Activated naive CD8-positive, alpha-beta T cell treated with anti-CD3 and anti-CD28 coated beads, Interleukin-2, amount 50 U/mL, for 16 hours (primary cell): ENCODE results near the gene RAP1GAP.

Source experiments
- DNase-seq: peaks from one replicate; pipeline ENCODE4 v3.0.0-alpha.2; 2020; ENCODE audit warnings: low read depth, low spot score

The RAP1GAP gene

DNA sequence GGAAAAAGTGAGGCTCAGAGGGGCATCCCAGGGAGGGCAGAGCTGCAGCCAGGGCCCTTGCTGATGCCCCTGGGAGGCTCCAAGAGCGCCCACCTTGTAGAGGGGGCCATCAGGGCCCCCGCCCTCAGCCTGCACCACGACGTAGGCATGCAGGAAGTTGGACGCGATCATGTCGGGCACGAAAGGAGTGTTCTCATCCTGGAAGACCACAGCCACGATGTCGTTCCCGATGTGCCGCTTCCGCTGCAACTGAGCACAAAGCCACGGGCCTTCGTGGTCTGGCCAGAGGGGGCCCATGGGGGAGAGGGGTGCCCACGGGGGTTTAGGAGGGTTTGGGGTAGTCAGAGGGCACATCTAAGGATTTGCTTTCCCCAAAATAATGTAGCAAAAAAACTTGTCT, 59.1 kb downstream of the RAP1GAP start:
- DNase-seq = no peak

DNA sequence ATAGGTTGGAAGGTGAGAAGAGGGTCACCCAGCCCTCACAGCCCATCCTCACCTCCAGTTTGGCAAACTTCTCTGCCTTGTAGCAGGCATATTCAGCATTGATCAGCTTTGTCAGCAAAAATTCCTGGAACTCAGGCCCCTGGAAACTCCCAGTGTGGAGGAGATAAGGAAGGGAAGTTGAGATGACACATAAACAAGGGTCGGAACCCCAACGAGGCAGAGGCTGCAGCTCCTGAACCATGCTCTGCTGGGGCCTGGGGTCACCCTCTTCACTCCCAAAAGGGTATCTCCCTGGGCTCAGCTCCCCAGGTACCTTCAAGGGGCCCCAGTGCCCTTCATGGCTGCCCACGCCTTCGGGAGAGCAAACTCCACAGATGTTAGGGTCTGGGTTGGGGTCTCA, 60.4 kb downstream of the RAP1GAP start:
- no peak for DNase-seq

DNA sequence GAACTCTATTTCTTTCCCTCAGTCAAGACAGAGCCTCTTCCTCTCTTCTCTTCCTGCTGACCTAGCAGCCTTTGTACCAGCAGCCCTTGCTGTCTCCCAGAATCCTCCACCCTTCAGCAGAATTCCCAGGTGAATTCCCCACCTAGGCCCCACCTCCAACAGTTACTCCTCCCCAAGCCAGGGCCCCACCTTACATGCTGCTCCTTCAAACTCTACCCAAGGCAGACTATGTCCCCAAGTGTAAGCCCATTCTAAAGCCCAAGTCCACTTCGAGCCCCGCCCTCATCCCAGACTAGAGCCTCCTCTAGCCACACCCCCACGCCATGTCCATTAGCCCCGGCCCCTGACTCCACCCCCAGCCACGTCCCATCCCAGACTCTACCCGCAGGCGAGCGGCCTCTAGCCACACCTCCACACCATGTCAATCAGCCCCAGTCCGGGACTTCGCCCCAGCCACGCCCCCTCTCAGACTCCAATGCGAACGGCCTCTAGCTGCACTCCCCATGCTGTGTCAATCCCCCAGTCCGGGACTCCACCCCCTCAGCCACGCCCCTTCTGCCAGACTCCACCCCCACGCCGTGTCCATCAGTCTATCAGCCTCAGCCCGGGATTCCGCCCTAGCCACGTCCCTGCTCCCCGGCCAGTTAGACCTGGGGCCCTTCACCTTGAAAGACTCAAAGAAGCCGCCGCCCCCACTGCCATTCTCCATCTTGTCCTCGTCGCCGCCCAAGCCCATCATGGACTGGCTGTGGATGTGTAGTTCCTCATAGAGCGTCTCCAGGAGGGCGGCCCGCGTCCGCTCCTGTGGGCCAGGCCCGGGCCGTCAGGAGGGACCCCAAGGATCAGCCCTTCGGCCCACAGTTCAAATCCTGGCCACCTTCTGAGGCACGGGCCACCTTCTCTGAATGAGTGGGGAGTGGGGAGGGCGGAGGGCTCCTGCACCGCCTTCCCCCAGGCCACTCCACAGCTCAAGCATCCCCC, 61.3 kb downstream of the RAP1GAP start:
- DNase-seq = no peak

DNA sequence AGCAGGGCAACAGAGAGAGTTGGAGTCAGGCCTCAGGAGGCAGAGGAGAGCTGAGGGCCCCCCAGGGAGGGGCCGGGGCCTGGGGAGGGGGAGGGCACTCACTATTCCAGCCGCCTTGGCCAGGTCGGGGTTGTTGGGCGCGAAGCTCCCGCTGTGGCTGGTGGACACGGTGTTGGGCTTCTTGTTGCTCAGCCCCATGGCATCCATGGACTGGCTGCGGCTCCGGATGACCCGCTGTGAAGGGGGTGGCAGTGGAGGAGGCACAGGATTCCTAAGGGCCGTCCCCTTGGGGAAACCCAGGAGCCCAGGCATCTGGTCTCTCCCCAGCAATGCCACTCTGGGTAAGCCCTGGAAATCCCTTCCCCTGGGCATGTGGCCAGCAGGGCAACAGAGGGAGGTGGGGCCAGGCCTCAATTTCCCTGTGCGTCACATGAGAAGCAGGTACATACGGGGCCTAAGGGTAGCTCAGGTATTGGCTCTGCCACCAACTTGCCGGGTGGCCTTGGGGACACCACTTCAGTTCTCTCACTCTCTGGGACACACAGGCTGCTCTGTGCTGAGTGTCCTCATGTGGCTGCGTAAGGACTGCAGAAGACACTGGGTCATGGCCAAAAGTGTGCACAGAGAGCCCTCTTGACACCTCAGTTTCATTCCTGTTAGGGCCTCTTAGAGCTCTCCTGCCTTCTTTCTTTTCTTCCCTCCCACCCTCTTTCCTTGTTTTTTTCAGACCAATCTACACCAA, 63.0 kb downstream of the RAP1GAP start:
- no peak for DNase-seq

DNA sequence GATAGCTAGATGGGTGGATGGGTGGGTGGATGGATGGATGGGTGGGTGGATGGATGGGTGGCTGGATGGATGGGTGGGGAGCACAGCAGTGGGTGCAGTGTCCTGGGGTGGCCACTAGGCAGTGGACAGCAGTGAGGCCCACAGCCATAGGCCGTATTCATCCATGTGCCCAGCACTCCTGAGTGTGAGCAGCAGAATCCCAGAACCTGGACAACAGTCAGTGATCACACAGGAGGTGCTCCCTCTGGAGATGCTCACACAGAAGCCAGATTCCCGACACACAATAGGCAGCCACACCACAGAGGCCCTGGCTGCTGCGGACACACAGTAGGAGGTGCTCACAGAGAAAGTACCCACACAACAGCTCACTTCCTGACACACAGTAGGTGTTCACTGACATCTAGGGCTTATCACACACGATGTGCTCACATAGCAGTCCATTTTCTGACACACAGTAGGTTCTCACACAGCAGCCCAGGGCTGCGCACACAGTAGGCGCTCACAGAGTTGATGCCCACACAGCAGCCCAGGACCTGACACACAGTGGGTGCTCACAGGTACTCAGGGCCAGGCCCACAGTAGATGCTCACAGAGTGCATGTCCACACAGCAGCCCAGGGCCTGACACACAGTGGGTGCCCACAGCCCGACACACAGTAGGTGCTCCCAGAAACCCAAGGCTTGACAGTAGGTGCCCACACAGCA, 64.0 kb downstream of the RAP1GAP start:
- DNase-seq = no peak

DNA sequence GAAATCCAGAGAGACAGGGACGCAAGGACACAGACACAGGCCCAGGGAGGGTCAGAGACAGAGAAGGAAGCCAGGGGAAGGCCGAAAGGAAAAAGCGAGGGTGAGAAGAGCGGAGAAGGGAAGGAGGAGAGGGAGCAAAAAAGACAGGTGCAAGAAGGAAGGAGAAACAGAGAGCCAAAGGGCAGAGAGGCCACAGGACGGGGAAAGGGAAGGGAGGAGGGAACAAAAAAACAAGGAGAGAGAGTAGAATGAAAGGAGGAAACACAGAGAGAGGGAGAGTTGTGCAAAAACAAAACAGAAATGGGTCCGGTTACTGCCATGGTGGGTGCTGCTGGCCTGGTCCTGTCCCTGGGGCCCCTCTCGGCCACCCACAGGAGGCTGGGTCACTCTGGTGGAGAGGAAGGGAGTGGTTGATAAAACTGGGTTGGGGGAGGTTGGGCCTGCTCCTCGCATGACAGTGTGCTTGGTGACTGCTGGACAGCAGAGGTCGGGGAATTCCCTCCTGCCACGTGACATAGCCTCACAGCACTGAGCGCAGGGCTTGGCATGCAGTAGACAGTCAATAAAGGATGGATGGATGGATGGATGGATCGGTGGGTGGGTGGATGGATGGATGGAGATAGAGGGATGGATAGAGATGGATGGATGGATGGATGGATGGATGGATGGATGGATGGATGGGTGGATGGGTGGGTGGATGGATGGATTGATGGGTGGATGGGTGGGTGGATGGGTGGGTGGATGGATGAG, 64.8 kb downstream of the RAP1GAP start:
- no peak for DNase-seq

DNA sequence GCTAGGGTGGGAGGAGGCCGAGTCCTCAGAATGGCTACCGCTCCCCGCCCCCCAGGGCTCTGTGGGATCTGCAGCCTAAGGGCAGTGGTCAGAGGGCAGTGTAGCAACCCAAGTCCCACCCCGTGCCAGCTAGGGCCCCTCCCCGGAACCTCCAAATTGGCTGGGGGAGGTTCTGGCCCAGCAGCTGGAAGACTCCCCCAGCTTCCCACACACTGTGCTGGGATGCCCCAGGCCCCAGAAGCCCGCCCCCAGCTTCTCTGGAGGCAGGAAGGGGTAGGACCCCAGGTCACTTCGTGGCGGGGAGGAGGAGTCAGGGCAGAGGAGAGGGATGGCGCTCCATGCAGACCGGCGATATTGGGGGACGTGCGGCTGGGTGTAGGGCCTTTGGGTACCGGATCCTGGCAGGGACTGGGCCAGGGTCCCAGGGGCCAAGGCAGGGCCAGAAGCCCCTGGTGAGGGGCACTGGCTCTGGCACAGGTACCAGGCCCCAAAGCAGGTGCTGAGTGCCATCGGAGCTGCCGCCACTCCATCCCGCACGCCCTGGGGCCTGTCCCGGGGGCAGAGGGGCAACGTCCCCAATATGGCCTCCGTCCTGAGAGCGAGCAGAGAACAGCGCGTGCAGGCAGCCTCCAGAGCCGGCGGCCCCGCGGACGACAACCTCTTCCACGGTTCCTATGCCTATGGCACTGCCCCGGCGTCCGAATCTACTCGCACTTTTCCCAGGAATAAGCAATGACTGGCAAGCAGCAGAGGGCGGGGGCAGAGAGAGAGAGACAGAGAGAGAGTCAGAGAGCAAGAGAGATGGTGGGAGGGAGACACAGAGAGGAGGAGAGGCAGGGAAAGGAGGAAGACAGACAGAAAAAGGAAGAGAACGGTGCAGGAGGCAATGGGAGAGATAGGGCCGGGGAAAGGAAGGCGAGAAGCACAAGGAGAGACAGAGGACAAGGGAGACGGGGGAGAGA, 65.7 kb downstream of the RAP1GAP start:
- DNase-seq = no peak

DNA sequence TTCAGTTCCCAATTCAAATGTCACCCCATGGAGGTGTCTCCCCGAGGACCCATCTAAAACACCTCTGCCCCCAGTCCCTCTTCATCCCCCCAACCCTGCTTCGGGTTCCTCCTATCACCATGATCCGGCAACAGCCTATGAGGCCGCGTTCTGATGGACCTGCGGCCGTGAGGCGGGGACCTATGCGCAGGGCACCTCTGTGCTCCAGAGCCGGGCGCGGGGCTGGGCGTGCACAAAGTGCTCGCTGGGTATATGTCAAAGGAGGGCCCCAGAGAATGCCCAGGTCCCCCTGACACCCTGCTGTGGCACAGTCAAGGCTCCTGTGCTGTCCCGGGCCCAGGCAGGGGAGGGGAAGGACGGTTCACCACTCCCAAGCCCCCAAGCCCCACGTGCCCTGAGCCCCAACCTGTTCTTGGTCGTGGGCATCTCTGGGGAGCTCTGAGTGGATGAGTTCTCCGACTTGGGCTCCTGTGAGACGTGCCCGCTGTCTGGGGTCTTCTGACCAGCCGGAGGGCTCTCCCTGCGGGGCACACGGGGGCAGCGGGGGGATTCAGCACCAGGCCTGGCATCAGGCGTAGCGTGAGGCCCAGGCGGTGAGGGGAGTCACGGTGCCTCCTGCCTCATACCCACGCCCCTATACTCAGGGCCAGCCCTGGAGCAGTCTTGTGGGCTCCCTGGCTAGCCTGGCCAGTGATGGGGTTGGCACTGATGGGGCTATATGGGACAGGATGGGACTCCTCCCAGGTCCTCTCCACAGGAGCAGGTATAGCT, 67.7 kb downstream of the RAP1GAP start:
- DNase-seq = no peak

DNA sequence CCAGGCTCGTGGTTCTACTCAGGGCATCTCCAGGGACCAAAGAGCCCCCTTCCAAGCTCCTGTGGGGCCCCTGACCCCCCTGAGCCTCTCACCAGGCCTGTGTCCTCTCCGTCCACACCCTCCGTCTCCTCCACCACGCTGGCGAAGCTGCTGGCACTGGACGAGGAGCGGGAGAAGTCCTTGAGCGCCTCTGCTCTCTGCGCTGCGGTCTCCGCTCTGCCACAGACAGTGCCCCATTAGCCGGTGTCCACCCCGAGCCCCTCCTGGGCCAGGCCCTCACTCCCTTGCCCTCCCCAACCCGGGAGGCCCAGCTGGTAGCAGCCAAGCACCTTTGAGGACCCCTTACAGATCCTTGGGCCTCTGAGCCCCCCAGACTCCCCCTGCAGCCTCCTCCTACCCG, 69.8 kb downstream of the RAP1GAP start:
- DNase-seq = no peak

DNA sequence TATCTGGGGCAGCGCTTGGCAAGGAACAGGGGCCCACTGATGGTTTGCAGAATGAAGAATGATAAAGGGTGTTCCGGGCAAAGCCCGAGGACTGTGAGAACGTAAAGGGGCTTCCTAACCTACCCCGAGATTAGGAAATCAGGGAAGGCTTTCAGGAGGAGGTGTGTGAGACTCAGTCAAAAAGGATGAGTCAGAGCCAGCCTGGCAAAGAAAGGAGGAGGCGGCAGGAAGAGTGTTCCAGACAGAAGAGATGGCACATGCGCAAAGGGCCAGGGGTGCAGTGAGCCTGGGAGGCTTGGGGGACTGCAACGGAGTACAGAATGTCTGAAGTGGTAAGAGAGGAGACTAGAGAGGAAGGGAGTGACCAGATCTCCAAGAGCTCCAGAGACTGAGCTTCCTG, 70.3 kb downstream of the RAP1GAP start:
- no peak for DNase-seq

DNA sequence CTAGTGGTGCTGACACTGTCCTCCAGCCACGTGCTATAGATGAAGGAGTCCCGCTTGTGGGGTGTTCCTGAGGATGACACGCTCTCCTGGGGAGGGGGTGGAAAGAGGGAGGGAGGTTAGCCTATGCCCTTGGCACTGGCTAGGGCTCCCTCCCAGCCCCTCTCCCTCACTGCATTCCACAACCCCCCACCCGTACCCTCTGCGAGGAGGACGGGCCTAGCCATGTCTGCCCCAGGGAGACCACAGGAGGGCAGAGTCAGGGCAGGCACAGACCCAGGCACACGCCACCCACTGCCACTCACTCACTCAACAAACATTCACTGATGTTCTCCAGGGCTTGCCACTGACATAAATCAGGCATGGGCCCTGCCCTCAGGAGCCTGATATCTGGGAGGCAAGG, 70.7 kb downstream of the RAP1GAP start:
- no peak for DNase-seq

DNA sequence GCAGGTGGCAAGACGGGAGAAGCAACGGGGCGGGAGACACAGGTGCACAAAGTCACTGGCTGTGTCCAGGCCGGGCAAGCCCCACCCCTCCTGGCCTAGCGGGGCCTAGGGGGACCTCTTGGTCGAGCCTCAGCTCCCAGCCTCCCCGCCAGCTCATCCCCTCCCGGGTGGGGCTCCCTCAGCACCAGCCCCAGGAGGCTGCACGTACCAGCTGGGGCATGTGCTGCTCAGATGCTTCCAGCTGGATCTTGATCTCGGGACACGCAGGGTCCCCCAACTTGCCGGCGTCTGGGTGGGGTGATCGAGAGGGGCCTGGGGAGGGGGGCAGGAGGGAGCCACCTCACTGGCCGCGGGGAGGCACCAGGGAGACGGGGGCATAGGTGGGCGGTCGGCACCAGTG, 71.4 kb downstream of the RAP1GAP start:
- no peak for DNase-seq

DNA sequence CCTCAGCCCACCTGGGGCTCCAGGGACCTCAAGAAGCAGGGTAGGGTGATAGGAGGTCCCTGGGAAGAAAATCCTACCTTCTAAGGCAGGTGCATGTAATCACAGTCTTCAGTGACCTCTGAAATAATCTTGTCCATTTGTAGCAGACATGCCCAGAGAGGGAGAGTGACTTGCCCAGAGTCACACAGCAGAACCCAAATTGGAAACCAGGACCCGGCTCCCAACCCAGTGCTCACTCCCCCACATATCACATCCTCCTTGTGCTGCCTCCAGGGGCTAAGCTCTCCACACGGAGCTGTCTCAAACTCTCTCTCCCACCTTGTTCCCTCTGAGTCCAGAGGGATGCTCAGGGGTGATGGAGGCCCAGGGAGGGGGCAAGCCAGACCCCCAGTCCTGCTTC, 72.5 kb downstream of the RAP1GAP start:
- no peak for DNase-seq

DNA sequence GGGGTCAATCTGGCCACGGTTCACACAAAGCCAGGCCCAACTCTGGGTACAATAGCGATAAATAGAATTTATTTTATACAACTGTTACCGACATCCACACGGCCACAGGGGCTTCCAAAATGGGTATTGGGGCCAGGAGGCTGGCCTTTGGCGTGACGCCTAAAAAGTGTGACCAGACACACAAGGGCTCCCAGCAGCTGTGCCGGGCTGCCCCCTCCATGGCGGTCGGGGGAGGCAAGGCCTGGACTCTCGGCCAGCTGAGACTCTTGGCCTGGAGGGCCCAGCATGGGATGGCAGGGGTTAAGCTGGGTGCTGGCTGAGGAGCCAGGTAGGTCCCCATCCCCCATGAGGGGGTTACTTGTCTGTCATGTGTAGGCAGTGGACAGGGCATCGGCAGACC, 73.0 kb downstream of the RAP1GAP start:
- no peak for DNase-seq

DNA sequence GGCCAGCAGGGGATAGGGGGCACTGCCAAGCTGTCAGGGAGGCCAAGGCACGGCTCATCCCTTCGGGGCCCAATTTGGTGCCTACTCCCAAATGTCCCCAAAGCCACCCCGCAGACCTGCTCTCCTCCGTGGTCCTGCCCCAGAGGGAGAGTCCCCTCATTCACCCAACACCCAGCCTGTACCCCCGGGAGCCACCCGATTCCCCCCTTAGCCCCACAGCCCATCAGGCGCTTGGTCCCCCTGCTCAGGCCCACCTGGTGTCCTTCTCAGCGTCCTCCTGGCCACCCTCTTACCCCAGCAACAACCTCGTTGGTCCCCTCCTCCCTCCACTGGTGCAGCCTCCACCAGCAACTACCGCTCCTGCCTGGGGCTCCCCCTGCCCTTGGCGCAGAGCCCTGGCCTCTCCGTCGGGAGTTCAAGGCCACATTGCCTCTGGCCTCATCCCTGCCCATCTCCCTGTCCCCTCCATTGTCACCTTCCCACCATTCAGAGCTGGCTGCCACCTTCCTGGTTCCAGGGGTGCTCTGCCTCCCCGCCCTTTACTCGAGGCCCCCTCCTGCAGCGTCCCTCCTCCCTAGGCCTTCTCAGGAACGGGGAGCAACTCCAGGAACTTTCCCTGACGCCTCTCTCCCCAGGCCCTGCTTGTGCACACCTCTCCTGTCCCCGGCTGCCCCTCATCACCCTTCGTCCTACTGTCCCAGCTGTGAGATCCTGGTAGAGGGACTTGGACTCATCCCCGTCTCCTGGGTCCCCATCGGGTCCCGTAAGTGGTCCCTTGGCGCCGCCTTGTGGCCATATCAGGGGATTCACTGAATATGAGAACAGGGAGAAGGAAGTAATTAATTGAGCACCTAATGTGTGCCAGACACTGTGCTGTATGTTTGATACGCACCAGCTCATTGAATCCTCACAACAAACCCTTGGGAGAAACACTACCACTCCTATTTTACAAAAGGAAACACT, 73.9 kb downstream of the RAP1GAP start:
- DNase-seq = no peak

DNA sequence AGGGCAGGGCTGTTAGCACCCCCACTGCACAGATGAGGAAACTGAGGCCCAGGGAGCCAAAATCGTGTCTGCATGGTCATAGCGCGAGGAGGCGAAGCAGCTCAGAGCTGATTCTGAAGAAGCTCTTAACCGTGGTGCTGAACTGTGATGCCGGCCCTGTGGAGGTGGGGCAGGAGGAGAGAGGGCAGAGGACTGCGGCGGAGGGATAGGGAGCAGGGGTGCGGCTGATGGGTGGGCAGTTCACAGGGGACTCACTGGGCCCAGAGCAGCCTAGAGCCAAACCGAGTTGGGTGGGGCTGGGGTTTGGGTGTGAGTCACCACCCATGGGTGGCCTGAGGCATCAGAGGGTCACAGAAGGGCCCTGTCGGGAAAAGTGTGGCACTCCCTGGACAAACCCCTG, 74.7 kb downstream of the RAP1GAP start:
- DNase-seq = no peak

DNA sequence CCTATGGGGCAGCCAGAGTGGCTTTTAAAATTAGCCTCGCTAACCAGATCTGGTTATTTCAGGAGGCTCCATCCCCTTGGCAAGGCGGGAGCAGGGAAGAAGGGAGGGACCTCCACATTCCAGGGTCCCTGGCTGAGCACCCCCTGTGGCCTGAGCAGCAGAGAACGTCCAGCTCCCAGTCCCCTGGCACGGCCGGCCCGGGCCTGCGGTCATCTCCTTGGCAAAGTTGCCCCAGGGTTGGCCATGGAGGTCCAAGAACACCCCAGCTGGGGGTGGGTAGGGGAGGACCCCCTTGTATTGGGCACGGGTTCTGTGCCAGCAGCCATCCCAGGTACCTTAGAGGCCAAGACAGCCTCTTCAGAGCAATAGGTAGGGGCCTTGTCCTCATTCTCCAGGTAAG, 75.9 kb downstream of the RAP1GAP start:
- DNase-seq = no peak

DNA sequence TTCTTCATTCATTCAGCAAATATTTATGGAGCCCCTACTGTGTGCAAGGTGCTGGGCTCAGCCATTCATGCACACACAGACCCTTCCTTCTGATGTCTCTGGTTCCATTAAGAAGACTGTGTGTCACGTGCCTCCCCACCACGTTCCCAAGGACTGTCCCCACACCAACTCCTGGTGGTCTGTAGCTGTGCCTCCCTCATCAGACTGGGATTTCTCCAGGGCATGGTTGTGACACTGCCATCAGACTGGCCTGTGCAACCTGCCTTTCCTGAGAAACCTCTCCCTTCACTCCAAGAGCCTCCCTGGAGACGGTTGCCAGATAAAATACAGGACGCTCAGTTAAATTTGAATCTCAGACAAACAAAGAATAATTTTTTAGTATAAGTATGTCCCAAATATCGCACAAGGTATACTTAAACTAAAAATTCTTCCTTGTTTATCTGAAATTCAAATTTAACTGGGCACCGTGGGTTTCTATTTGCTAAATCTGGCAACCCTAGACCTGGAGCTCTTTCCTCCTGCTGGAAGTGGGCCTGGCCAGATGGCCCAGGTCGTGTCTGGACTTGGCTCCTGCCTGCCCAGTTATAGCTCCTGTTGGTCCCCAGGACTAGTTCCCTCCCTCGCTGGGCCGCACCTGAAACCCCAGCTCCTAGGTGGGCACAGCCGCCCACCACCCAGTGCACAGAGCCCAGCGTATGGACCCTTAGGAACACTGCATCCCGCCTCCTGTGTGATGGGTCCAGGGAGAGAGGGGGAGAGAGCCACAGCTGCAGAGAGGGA, 76.9 kb downstream of the RAP1GAP start:
- DNase-seq = no peak
